ENCODE results near the gene MRPS12.

Gene MRPS12

GRCh38 chr19:38977445-38978325 lies 46.9 kb downstream of the MRPS12 start:
- no peak for DNase-seq

DNA sequence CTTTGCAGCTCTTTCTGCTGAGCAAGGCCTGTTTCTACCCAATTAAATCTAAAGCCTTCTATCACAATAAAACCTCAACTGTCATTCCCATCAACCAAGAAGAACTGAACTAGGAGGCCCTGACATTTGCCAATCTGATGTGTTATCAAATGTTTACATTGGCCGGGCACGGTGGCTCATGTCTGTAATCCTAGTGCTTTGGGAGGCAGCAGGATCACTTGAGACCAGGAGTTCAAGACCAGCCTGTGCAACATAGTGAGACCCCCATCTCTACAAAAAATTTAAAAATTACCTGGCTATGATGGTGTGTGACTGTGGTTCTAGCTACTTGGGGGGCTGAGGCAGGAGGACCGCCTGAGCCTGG lies 47.6 kb downstream of the MRPS12 start:
- no peak for DNase-seq

DNA sequence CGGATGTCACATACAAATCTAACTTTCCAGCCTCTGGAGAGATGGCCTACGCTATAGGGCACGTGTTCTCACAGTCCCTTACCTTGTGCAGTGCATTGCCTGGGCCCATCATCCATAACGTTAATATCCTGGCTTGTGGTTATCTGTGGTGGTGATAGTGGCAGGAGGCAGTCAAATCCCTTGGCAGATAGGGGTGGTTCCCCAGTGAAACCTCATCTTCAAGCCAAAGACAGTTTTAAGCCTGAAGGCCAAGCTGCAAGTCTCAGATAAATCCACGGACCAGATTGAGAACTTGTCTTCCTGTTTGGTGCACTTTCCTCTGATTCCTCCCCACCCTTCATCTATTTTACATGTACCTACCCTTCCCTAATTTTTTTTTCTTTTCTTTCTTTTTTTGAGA lies 49.1 kb downstream of the MRPS12 start:
- no peak for DNase-seq

DNA sequence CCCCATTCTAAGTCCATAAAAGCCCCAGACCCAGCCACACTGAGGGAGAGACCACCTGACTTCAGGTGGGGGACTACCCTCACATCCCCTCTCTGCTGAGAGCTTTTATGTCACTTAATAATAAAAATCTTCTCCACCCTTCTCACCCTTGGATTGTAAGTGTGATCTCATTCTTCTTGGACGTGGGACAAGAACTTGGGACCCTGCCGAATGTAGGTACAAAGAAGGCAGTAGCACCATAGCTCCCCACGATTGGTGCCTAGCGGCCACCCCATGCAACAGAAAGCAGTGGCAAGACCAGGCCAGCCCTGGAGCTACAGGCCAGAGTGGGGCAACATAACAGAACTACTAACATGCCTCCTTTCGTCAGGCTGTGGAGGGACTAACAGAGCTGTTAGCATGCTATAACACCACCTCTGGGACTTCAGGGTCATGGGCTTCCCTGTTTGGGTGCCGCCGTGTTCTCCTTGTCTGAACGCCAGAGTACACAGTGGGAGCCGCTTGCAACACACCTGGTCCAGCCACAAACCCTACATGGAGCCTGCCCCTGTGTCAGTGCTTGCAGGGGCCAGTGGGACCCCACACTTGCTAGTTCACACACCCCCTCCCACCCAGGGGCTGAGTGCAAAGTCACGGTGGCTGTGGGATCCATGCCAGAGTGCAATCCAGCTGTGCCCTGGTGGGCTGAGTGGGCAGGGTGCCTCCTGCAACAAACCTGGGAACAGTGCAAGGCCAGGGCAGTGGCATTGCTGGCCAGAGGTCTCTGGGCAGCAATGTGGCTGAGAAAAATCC lies 50.0 kb downstream of the MRPS12 start:
- no peak for DNase-seq
